Right ventricle myocardium inferior (tissue), 1 donor: ENCODE results near the gene CACTIN. TPM values are rescaled to one million over a fixed set of nuclear protein-coding genes. Genes with fewer than 3 reads are reported as not detected.
"Not testable (repeated sequence)": the region's sequence is repeated elsewhere in the genome, so short reads cannot be mapped to it uniquely, and the experiment has no call there.

Experiments
- ATAC-seq: fragments of 200-7000 bp; cut with Tn5 transposase; one replicate; pipeline ENCODE4 v1.9.1; 2020; ENCODE audit warnings: mild to moderate bottlenecking, moderate library complexity
- DNase-seq: peaks from one replicate; pipeline ENCODE4 v3.0.0; 2021; ENCODE audit errors: missing footprints
- intact Hi-C: fragments of 100-400 bp; cut with DNase I; formaldehyde crosslinking; loops from one replicate; pipeline ENCODE4 v1.11.0; 2022
- total RNA-seq: library from RNA; stranded (reverse); fragmentation: NEBNext Ultra II Directional; extraction: Animal tissue kit (Norgen Biotek cat#: 25700); gene quantifications from one replicate; pipeline ENCODE4 v1.2.1, GENCODE V29; 2021
- donor health status: DM: no; HTN: yes; CAD: no; lungs with severe emphysema.

Gene CACTIN
- total RNA-seq, 1 donor from 2014 or later = 12.6 TPM

- ATAC-seq, intact Hi-C loops, DNase-seq: not testable (repeated sequence)
Observed at GRCh38 chr19:3584036-3584802, 42.4 kb downstream of the CACTIN start.

- intact Hi-C loops, ATAC-seq, DNase-seq: not testable (repeated sequence)
Observed at GRCh38 chr19:3581792-3582191, 44.8 kb downstream of the CACTIN start.

DNA sequence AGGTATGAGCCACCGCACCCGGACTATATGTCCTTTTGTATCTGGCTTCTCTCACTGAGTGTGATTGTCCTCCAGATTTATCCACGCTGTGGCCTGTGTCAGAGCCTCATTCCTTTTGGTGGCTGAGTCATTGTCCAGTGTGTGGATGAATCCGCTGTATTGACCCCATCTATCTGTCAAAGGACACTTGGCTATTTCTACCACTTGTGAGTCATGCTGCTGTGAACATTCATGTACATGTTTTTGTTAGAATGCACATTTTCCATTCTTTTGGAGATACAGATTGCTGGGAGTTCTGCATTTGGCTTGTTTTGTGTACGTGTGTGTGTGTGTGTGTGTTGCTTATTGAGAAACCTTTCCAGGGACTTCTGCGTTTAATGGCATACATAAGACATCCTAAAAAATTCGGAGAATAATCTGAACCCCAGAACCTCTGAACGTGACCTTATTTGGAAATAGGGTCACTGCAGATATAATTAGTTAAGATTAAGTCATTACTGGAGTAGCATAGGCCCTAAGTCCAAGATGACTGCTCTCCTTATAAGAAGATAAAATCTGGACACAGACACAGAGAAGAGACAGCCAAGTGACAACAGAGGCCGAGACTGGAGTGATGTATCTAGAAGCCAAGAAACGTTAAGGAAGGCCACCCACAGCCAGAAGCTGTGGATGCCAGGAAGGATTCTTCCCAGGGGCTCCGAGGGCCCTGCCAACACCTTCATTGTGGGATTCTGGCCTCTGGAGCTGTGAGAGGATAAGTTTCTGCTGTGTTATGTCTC is 46.2 kb downstream of the CACTIN start:
- ATAC-seq = no peak
- DNase-seq = no peak
- intact Hi-C loops = no loop called here

GRCh38 chr19:3578390-3578789 is 48.2 kb downstream of the CACTIN start:
- ATAC-seq (no peak), DNase-seq (no peak)
- intact Hi-C loops = no loop called here

- ATAC-seq (no peak), DNase-seq (no peak)
Observed at GRCh38 chr19:3577723-3578344, 48.8 kb downstream of the CACTIN start.

GRCh38 chr19:3576696-3577443 is 49.7 kb downstream of the CACTIN start:
- peak; percentile 82 for DNase-seq
- intact Hi-C loops = no loop called here
- peak; percentile 8 for ATAC-seq

More at GRCh38 chr19:3577723-3578344, 48.8 kb downstream of the CACTIN start:
- intact Hi-C loops = no loop called here

GRCh38 chr19:3575949-3576673 is 50.5 kb downstream of the CACTIN start:
- ATAC-seq = no peak
- intact Hi-C loops = no loop called here
- no peak for DNase-seq

- ATAC-seq (no peak), DNase-seq (no peak)
- intact Hi-C loops = no loop called here
Observed at GRCh38 chr19:3575260-3575741, 51.3 kb downstream of the CACTIN start.

- no peak for ATAC-seq
- peak; percentile 95 for DNase-seq
- intact Hi-C loops = loop anchor here (2.0 kb wide), 2 partner anchors 17 to 67 kb away; partner anchors contain the start of genes FZR1 and MFSD12
Observed at GRCh38 chr19:3573858-3574637, 52.5 kb downstream of the CACTIN start.

GRCh38 chr19:3573162-3573857 is 53.3 kb downstream of the CACTIN start:
- ATAC-seq = peak; percentile 5
- intact Hi-C loops = loop anchor here (2.0 kb wide), 2 partner anchors 17 to 67 kb away; partner anchors contain the start of genes FZR1 and MFSD12
- peak; percentile 76 for DNase-seq

- no peak for DNase-seq
- ATAC-seq = no peak
- intact Hi-C loops = loop anchor here (2.0 kb wide), 2 partner anchors 16 to 66 kb away; partner anchors contain the start of genes FZR1 and MFSD12
Observed at GRCh38 chr19:3572855-3573161, 53.8 kb downstream of the CACTIN start, which contains the start of gene HMG20B. Gene HMG20B (plus strand): TSS chr19:3572944. CDS start chr19:3573310, 366 bp downstream.

GRCh38 chr19:3572132-3572854 is 54.3 kb downstream of the CACTIN start:
- intact Hi-C loops = loop anchor here (2.0 kb wide), 2 partner anchors 15 to 65 kb away; partner anchors contain the start of genes FZR1 and MFSD12
- ATAC-seq (peak; percentile 98), DNase-seq (peak; percentile 100)

- intact Hi-C loops = no loop called here
- DNase-seq (no peak), ATAC-seq (no peak)
Observed at GRCh38 chr19:3570606-3571011, 56.0 kb downstream of the CACTIN start.

DNA sequence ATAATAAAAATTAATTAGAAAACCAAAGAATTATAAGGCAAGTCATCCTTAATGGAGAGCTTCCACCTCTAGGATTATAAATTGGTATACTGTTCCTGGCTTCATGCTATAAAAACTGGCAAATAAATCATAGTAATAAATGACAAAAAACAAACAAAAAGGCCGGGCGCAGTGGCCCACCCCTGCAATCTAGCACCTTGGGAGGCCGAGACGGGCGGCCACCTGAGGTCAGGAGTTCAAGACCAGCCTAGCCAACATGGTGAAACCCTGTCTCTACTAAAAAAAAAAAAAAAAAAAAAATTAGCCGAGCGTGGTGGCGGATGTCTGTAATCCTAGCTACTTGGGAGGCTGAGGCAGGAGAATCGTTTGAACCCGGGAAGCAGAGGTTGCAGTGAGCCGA is 56.5 kb downstream of the CACTIN start:
- DNase-seq, ATAC-seq, intact Hi-C loops: not testable (repeated sequence)

DNA sequence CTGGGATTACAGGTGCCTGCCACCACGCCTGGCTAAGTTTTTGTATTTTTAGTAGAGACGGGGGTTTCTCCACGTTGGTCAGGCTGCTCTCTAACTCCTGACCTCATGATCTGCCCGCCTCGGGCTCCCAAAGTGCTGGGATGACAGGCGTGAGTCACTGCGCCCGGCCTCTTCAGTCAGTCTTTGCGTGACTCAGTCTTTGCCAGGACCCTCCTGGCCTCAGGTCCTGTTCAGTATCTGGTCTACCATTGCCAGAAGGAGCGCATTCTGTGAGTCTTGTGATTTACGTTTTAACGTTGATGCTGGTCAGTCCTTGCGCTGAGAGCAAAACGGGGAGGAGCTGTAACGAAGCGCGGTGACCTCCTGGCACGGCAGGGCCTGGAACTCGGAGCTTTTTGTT is 61.5 kb downstream of the CACTIN start:
- DNase-seq (no peak), ATAC-seq (no peak)
- intact Hi-C loops = no loop called here
